ENCODE results near the gene ZMYM2. TPM values are rescaled to one million over a fixed set of nuclear protein-coding genes. Genes with fewer than 3 reads are reported as not detected.

The ZMYM2 gene
- total and polyA plus RNA-seq, 2 of the 13 experiments (the other 11 are each of a cell fraction or from before 2014, with no cell fraction given), result 22.4 to 40.8 TPM

GRCh38 chr13:19985219-19985556 is 26.7 kb downstream of the ZMYM2 start:
- H3K27me3 ChIP-seq (ENCODE audit: control insufficient read depth in 1 of 2, insufficient read depth in 2 of 2, low read length in 2 of 2), result no peaks in the 10 kb centered on the region
- in situ Hi-C loops (cut with HindIII; ENCODE audit: extremely low pct_ligation_motif_present, low pct_unique_long_range_greater_than_20kb) (no loop called here), intact Hi-C loops (cut with micrococcal nuclease; ENCODE audit: unreplicated experiment) (no loop called here)
- H3K4me1 ChIP-seq (ENCODE audit: insufficient read depth, low read length), result peaks cover 12% of the 10 kb centered on the region; the same call in 1 of the 2 replicates
- no peak overlapping the region for H2AFZ ChIP-seq (ENCODE audit: low read length)
- BruUV-seq (replicated peaks), result no TSS peak
- no peak for FAIRE-seq
- H4K20me1 ChIP-seq (ENCODE audit: insufficient read depth, low read length), result peaks cover 40% of the 10 kb centered on the region
- H3K4me3 ChIP-seq (replicated peaks in 1 of 3; ENCODE audit: insufficient read depth in 1 of 3, low read depth in 2 of 3, low read length in 3 of 3), result no peak overlapping the region
- POLR2A ChIA-PET, result no interaction called here
- 47% methylated on average over 2 of the region's 2 CpGs for WGBS (ENCODE audit: low lambda C conversion rate)
- no peak overlapping the region for H3K27ac ChIP-seq (ENCODE audit: extremely low read length, insufficient read depth, low read length)
- H3K9ac ChIP-seq (ENCODE audit: insufficient read depth, low read depth, low read length), result no peak overlapping the region
- peaks cover 69% of the 10 kb centered on the region for H3K79me2 ChIP-seq (ENCODE audit: insufficient read depth, low read length)
- no peaks in the 10 kb centered on the region for H3K9me3 ChIP-seq (ENCODE audit: low read length)
- no peak overlapping the region for H3K4me2 ChIP-seq (ENCODE audit: low read depth, low read length)
- TF ChIP-seq ZNF790 (CRISPR knock-in tag; IDR thresholded peaks at IDR 0.05; ENCODE audit: borderline replicate concordance) (no peak), ZNF33A (CRISPR knock-in tag; IDR thresholded peaks at IDR 0.05; ENCODE audit: borderline replicate concordance) (no peak), DDIT3 (CRISPR knock-in tag; IDR thresholded peaks at IDR 0.05) (no peak), ZFP90 (CRISPR knock-in tag; IDR thresholded peaks at IDR 0.05; ENCODE audit: borderline replicate concordance) (no peak), POGK (CRISPR knock-in tag; conservative IDR thresholded peaks at IDR 0.05) (no peak), PRDM10 (CRISPR knock-in tag; IDR thresholded peaks at IDR 0.05; ENCODE audit: low read depth) (no peak), NFIB (CRISPR knock-in tag; IDR thresholded peaks at IDR 0.05; ENCODE audit: borderline replicate concordance) (no peak), REL (CRISPR knock-in tag; conservative IDR thresholded peaks at IDR 0.05) (no peak), ZMYM2 (CRISPR knock-in tag; IDR thresholded peaks at IDR 0.05) (no peak), HIVEP1 (CRISPR knock-in tag; IDR thresholded peaks at IDR 0.05) (no peak), MLXIP (CRISPR knock-in tag; IDR thresholded peaks at IDR 0.05; ENCODE audit: borderline replicate concordance) (no peak)
- CTCF ChIA-PET (ENCODE audit: low intra/inter-chr PET ratio, low total read pairs), result interaction anchor here (2.6 kb wide), 1 partner anchor 178 kb away, joined by 15 read pairs; no protein-coding TSS in a partner anchor
- no peaks in the 10 kb centered on the region; a peak in 1 of 5 replicates for H3K36me3 ChIP-seq (replicated peaks in 1 of 2; ENCODE audit: control insufficient read depth in 1 of 2, insufficient read depth in 2 of 2, low read length in 2 of 2)
- no peak for ATAC-seq
- no peak for DNase-seq (ENCODE audit: low spot score)
